ENCODE data around the gene TMPRSS3.
A peak's percentile ranks its signal among the peaks of the same experiment; 100 is the strongest.

Gene TMPRSS3

GRCh38 chr21:42344631-42345030 lies 51.2 kb downstream of the TMPRSS3 start:
- FAIRE-seq (no peak), DNase-seq (ENCODE audit: insufficient read length, low spot score) (no peak)
- TF ChIP-seq TAF1 (IDR thresholded peaks at IDR 0.05; ENCODE audit: low read depth, low read length) (no peak), SPI1 (IDR thresholded peaks at IDR 0.05; ENCODE audit: low read depth, low read length) (no peak), POU2F2 (IDR thresholded peaks at IDR 0.05; ENCODE audit: low read depth, low read length) (no peak), POLR2AphosphoS5 (IDR thresholded peaks at IDR 0.05; ENCODE audit: low read depth, low read length) (no peak), PAX5 (IDR thresholded peaks at IDR 0.05; ENCODE audit: insufficient read depth, low read length, severe bottlenecking) (no peak), POLR2A (IDR thresholded peaks at IDR 0.05; ENCODE audit: low read depth, low read length) (no peak)

DNA sequence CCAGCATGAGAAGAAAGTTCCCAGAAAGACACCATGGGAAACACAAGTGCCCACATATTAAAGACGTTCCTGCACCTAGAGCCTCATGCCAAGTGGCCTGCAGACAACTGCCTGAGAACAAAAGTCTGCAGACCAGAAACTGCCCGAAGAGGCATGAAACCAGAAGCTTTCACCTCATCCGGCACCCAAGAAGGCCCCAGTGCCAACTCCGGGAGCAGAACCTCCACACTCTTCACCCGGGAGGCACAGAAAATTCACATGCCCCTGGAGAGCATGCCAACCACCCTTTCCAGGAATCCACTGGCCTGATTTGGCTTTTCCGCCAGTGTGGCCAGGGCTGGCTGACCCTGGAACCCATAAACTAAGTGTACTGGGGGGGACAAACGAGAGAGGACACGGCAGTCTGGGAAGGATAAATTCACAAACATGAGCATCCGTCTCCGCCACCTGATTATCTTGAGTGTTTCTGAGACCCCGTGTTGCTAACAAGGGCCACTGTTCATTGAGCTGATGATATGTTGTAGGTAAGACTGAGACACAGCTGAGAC lies 51.8 kb downstream of the TMPRSS3 start:
- FAIRE-seq (no peak), DNase-seq (ENCODE audit: insufficient read length, low spot score) (no peak)
- no peak for TF ChIP-seq TAF1 (IDR thresholded peaks at IDR 0.05; ENCODE audit: low read depth, low read length)
- TF ChIP-seq PAX5 (IDR thresholded peaks at IDR 0.05; ENCODE audit: insufficient read depth, low read length, severe bottlenecking), result no peak
- TF ChIP-seq SPI1 (IDR thresholded peaks at IDR 0.05; ENCODE audit: low read depth, low read length), result no peak
- TF ChIP-seq POLR2AphosphoS5 (IDR thresholded peaks at IDR 0.05; ENCODE audit: low read depth, low read length), result no peak
- no peak for TF ChIP-seq POU2F2 (IDR thresholded peaks at IDR 0.05; ENCODE audit: low read depth, low read length)
- no peak for TF ChIP-seq POLR2A (IDR thresholded peaks at IDR 0.05; ENCODE audit: low read depth, low read length)

- FAIRE-seq, result no peak
- DNase-seq (ENCODE audit: insufficient read length, low spot score), result no peak
- no peak for TF ChIP-seq POU2F2 (IDR thresholded peaks at IDR 0.05; ENCODE audit: low read depth, low read length)
- TF ChIP-seq POLR2AphosphoS5 (IDR thresholded peaks at IDR 0.05; ENCODE audit: low read depth, low read length), result no peak
- TF ChIP-seq POLR2A (IDR thresholded peaks at IDR 0.05; ENCODE audit: low read depth, low read length), result no peak
- TF ChIP-seq PAX5 (IDR thresholded peaks at IDR 0.05; ENCODE audit: insufficient read depth, low read length, severe bottlenecking), result no peak
- no peak for TF ChIP-seq TAF1 (IDR thresholded peaks at IDR 0.05; ENCODE audit: low read depth, low read length)
- no peak for TF ChIP-seq SPI1 (IDR thresholded peaks at IDR 0.05; ENCODE audit: low read depth, low read length)
Observed at GRCh38 chr21:42343556-42343955, 52.3 kb downstream of the TMPRSS3 start.

DNA sequence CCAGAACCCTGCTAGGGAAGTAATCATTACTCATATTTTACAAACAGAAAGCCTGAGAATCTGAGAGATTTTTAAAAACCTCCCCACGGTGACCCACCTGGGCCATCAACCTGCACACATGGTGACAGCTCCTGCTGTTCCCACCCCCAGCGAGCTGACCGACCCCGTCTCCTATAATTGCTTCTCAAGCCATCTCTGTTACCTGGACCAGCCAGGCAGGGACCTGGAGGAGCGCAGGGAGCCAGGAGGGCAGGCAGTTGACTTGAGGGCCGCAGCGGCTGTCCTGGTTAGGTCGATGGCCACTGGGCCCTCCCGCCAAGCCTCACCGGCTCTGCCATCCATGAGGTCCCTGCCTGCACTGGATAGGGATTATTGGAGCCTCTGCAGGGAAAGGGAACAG lies 52.8 kb downstream of the TMPRSS3 start:
- TF ChIP-seq SPI1 (IDR thresholded peaks at IDR 0.05; ENCODE audit: low read depth, low read length) (no peak), PAX5 (IDR thresholded peaks at IDR 0.05; ENCODE audit: insufficient read depth, low read length, severe bottlenecking) (no peak), POU2F2 (IDR thresholded peaks at IDR 0.05; ENCODE audit: low read depth, low read length) (no peak), TAF1 (IDR thresholded peaks at IDR 0.05; ENCODE audit: low read depth, low read length) (no peak), POLR2AphosphoS5 (IDR thresholded peaks at IDR 0.05; ENCODE audit: low read depth, low read length) (no peak), POLR2A (IDR thresholded peaks at IDR 0.05; ENCODE audit: low read depth, low read length) (no peak)
- FAIRE-seq, result no peak
- no peak for DNase-seq (ENCODE audit: insufficient read length, low spot score)

DNA sequence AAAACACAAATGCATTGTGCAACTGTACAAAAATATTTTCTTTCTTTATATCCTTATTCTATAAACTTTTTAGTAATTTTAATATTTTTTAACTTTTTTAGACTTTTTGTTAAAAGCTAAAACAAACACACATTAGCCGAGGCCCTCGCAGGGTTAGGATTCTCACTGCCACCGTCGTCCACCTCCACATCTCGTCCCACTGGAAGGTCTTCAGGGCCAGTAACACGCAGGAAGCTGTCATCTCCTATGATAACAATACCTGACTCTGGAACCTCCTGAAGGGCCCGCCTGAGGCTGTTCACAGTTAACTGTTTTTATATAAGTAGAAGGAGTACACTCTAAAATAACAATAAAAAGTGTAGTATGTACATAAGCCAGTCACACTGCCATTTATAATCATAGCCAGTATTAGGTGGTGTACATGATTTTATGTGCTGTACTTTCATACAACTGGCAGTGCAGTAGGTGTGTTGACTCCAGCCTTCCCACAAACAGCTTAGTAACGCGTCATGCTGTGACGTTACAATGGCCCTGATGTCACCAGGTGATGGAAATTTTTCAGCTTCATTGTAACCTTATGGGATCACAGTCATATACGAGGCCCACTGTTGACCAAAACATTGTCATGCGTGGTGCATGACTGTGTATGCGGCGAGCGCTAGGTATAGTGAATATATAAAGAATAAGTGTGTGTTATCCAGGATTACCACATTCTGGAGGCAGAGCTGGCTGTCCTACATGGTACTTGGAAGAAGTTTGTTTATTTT lies 53.9 kb downstream of the TMPRSS3 start:
- TF ChIP-seq POLR2AphosphoS5 (IDR thresholded peaks at IDR 0.05; ENCODE audit: low read depth, low read length), result no peak
- no peak for TF ChIP-seq POU2F2 (IDR thresholded peaks at IDR 0.05; ENCODE audit: low read depth, low read length)
- TF ChIP-seq SPI1 (IDR thresholded peaks at IDR 0.05; ENCODE audit: low read depth, low read length), result no peak
- TF ChIP-seq TAF1 (IDR thresholded peaks at IDR 0.05; ENCODE audit: low read depth, low read length), result no peak
- DNase-seq (ENCODE audit: insufficient read length, low spot score) (no peak), FAIRE-seq (no peak)

DNA sequence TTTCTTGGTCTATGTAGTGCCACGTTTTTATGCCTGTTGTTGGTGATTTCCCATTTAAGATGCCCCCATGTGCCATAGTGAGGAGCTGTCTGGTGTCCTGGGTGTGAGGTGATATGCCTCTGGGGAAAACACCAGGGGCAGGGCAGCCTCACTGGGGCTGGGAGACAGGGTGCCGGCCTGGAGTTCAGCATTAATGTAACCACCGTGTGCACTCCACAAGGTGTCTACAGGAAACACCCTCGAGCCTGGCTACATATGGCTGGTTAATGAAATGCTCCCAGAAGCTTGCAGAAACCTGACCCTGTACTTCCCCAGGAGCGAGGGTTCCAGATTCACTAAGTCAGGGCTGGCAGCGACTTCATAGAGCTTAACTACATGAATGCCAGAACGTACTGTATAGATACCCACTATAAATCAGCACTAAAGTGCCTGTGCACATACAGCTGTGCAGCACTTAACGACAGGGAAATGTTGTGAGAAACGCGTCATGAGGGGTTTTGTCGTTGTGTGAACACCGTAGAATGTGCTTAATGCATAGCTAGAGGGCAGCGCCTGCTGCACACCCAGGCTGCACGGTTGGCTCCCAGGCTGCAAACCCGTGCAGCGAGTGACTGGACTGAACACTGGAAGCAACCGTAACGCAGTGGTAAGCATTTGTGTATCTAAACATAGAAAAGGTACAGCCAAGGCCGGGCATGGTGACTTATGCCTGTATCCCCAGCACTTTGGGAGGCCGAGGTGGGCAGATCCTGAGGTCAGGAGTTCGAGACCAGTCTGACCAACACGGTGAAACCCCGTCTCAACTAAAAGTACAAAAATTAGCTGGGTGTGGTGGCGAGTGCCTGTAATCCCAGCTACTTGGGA lies 55.4 kb downstream of the TMPRSS3 start:
- no peak for DNase-seq (ENCODE audit: insufficient read length, low spot score)
- TF ChIP-seq POLR2AphosphoS5 (IDR thresholded peaks at IDR 0.05; ENCODE audit: low read depth, low read length) (no peak), TAF1 (IDR thresholded peaks at IDR 0.05; ENCODE audit: low read depth, low read length) (no peak), PAX5 (IDR thresholded peaks at IDR 0.05; ENCODE audit: insufficient read depth, low read length, severe bottlenecking) (no peak), SPI1 (IDR thresholded peaks at IDR 0.05; ENCODE audit: low read depth, low read length) (no peak), POU2F2 (IDR thresholded peaks at IDR 0.05; ENCODE audit: low read depth, low read length) (no peak), POLR2A (IDR thresholded peaks at IDR 0.05; ENCODE audit: low read depth, low read length) (no peak)
- no peak for FAIRE-seq

DNA sequence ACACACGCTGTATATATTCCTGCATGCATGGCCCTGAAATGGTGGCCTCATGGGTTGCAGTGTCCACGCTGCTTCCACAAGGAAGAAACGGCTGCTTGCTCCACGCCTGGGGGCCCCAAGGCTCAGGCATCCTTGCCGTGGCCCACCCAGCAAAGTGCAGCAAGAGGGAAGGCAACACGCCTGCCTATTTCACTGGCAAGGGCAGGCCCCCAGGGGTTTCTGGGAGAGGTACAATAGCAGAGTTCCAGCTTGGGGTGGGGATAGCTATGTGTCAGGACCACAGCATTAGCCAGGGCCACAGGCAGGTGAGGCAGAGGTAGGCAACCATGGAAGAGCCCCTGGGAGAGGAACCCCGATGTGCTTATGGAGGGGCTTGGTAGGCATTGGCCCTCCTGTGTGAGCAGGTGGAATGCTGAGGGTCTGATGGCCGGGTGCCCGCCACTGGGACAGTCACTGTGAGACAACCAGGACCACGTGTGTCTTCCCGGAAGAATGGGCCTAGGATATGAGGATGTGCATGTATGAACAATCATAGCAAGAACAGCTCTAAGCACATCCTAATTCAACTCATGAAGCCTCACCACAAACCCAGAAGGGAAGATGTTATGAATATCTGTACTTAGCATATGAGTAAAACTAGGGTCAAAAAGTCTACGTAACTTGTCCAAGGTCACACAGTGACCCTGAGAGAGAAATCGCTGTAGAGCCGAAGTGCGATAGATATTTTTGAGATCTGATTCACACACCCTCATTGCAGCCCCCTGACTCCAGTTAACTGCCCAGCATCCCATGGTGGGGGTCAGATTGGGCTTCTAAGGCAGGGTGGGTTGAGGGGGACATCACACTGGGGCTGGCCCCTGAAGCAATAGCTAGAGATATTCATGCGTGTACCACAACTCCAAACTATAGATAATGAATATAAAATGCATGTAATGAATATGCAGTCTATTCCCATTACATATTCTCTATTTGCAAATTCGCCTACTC lies 56.8 kb downstream of the TMPRSS3 start:
- TF ChIP-seq TAF1 (IDR thresholded peaks at IDR 0.05; ENCODE audit: low read depth, low read length), result no peak
- TF ChIP-seq POLR2AphosphoS5 (IDR thresholded peaks at IDR 0.05; ENCODE audit: low read depth, low read length), result no peak
- TF ChIP-seq SPI1 (IDR thresholded peaks at IDR 0.05; ENCODE audit: low read depth, low read length), result peak; percentile 38; the same call in 1 of the 2 replicates
- no peak for TF ChIP-seq PAX5 (IDR thresholded peaks at IDR 0.05; ENCODE audit: insufficient read depth, low read length, severe bottlenecking)
- no peak for TF ChIP-seq POLR2A (IDR thresholded peaks at IDR 0.05; ENCODE audit: low read depth, low read length)
- TF ChIP-seq POU2F2 (IDR thresholded peaks at IDR 0.05; ENCODE audit: low read depth, low read length), result 0 out of 2 replicates have a peak, but pooled peaks have one; percentile 31
- no peak for DNase-seq (ENCODE audit: insufficient read length, low spot score)
- FAIRE-seq, result no peak
